Smooth muscle cell (in vitro differentiated cells): ENCODE results near the gene LRRTM1. TPM values are rescaled to one million over a fixed set of nuclear protein-coding genes. Genes with fewer than 3 reads are reported as not detected.
A peak's percentile ranks its signal among the peaks of the same experiment; 100 is the strongest.

Experiments
- DNase-seq: peaks from one replicate; lab custom pipeline; 2025; ENCODE audit not compliant: unreplicated experiment; lab: John Stamatoyannopoulos, UW
- H2AFZ ChIP-seq: fragments of 200-600 bp; sonication (generic); 2 replicates; pipeline ENCODE4 v1.6.0; 2016; ENCODE audit warnings: antibody characterized with exemption, low read depth, mild to moderate bottlenecking
- H3F3A ChIP-seq: fragments of 200-600 bp; sonication (generic); 2 replicates; pipeline ENCODE4 v1.6.0; 2017; ENCODE audit warnings: antibody characterized with exemption, low read depth
- H3K27ac ChIP-seq: fragments of 200-600 bp; sonication (generic); 2 replicates; pipeline ENCODE4 v1.5.1; 2016; ENCODE audit warnings: low read depth, mild to moderate bottlenecking
- H3K27me3 ChIP-seq: fragments of 200-600 bp; sonication (generic); 2 replicates; pipeline ENCODE4 v1.6.1; 2016; ENCODE audit warnings: low read depth, mild to moderate bottlenecking
- H3K36me3 ChIP-seq: fragments of 200-600 bp; sonication (generic); 2 replicates; pipeline ENCODE4 v1.5.1; 2016; ENCODE audit warnings: low read depth
- H3K4me1 ChIP-seq: fragments of 200-600 bp; sonication (generic); 2 replicates; pipeline ENCODE4 v1.5.1; 2016; ENCODE audit warnings: low read depth
- H3K4me2 ChIP-seq: fragments of 200-600 bp; sonication (generic); 2 replicates; pipeline ENCODE4 v1.6.0; 2016; ENCODE audit warnings: mild to moderate bottlenecking
- H3K4me3 ChIP-seq: fragments of 200-600 bp; sonication (generic); 2 replicates; pipeline ENCODE4 v1.5.1; 2016; ENCODE audit warnings: mild to moderate bottlenecking
- H3K79me2 ChIP-seq: fragments of 200-600 bp; sonication (generic); 2 replicates; pipeline ENCODE4 v1.6.0; 2016; ENCODE audit warnings: low read depth, mild to moderate bottlenecking
- H3K9ac ChIP-seq: fragments of 200-600 bp; sonication (generic); 2 replicates; pipeline ENCODE4 v1.6.0; 2016; ENCODE audit warnings: low read depth
- H3K9me3 ChIP-seq: fragments of 200-600 bp; sonication (generic); replicated peaks from 2 replicates; pipeline ENCODE4 v1.5.1; 2016; ENCODE audit warnings: low read depth
- H4K20me1 ChIP-seq: fragments of 200-600 bp; sonication (generic); 2 replicates; pipeline ENCODE4 v1.6.0; 2016; ENCODE audit warnings: low read depth
- WGBS: methylation state at CpG from one replicate; pipeline ENCODE4 v1.1.7; 2016; ENCODE audit warnings: low lambda C conversion rate; 5-methylcytosine and 5-hydroxymethylcytosine counted together
- polyA plus RNA-seq: library from polyadenylated mRNA; unstranded; fragments of >200 nt; fragmentation: Nextera tagmentation; extraction: Ambion mirVana; gene quantifications from 2 replicates; pipeline ENCODE4 v1.2.1, GENCODE V29; 2016
- total RNA-seq: library from RNA; depleted of rRNA; stranded (reverse); fragments of >200 nt; gene quantifications from 2 replicates; pipeline ENCODE4 v1.2.3, GENCODE V29; 2014
- TF ChIP-seq, protein P1 (sequence below): fragments of 200-600 bp; sonication (generic); IDR thresholded peaks from 2 replicates; pipeline ENCODE4 v1.5.1; 2017; ENCODE audit warnings: borderline replicate concordance, mild to moderate bottlenecking, antibody characterized with exemption; ENCODE audit not compliant: insufficient read depth, poor library complexity, severe bottlenecking

Gene LRRTM1
- total and polyA plus RNA-seq, 2 experiments from 2014 or later: 7.4 to 17.7 TPM

DNA sequence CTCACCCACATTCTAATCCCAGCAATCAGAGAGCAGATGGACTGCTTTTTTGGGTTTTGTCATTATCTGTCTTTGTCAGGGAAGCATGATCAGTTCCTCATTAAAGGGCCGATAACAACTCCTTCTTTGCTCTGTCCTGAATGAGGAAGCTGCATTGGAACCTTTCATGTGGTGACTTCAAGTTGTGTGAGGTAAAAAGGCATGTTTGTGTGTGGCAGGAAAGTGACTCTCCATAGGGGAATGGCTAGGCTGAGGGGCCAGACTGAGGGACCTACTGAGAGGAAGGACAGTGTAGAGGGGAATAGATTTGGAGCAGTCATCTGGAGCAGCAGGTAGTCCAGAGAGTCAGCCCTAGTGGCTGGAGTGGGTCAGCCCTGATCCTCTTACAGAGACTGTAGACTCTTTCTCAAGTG lies 23.6 kb upstream of the LRRTM1 start:
- Histone ChIP-seq H3F3A (no peaks in the 10 kb centered on the region), H3K4me2 (no peak overlapping the region), H3K4me3 (no peak overlapping the region), H3K36me3 (no peaks in the 10 kb centered on the region), H3K27me3 (peaks cover 24% of the 10 kb centered on the region), H3K9me3 (no peaks in the 10 kb centered on the region), H4K20me1 (no peaks in the 10 kb centered on the region), H3K79me2 (no peaks in the 10 kb centered on the region), H2AFZ (peak overlapping the region; percentile 17), H3K27ac (no peak overlapping the region), H3K9ac (no peak overlapping the region), H3K4me1 (peaks cover 23% of the 10 kb centered on the region)
- 22% methylated on average over 1 of the region's 1 CpG for WGBS
- DNase-seq: no peak
- TF ChIP-seq, protein P1, sequence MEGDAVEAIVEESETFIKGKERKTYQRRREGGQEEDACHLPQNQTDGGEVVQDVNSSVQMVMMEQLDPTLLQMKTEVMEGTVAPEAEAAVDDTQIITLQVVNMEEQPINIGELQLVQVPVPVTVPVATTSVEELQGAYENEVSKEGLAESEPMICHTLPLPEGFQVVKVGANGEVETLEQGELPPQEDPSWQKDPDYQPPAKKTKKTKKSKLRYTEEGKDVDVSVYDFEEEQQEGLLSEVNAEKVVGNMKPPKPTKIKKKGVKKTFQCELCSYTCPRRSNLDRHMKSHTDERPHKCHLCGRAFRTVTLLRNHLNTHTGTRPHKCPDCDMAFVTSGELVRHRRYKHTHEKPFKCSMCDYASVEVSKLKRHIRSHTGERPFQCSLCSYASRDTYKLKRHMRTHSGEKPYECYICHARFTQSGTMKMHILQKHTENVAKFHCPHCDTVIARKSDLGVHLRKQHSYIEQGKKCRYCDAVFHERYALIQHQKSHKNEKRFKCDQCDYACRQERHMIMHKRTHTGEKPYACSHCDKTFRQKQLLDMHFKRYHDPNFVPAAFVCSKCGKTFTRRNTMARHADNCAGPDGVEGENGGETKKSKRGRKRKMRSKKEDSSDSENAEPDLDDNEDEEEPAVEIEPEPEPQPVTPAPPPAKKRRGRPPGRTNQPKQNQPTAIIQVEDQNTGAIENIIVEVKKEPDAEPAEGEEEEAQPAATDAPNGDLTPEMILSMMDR: no peak

DNA sequence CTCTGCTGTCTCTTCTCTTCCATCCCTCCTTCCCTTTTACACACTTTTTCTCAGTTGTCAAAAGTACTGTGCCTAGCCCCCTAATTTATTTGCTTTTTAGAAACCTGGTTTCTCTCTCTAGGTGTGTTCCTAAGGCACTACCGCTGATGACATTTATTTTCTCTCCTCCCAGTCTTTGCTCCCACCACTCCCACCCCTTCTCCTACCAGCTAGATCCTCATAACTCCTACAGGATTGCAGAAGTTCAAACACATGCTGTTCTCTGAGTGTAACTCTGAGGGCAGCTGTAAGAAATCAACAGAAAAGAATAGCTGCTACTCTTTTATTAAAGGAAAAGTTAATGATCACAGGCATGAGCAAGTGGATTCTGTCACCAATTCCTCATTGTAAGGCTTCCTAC lies 22.3 kb upstream of the LRRTM1 start:
- WGBS: 59% methylated on average over 1 of the region's 1 CpG
- no peak overlapping the region for H3K4me3 ChIP-seq

DNA sequence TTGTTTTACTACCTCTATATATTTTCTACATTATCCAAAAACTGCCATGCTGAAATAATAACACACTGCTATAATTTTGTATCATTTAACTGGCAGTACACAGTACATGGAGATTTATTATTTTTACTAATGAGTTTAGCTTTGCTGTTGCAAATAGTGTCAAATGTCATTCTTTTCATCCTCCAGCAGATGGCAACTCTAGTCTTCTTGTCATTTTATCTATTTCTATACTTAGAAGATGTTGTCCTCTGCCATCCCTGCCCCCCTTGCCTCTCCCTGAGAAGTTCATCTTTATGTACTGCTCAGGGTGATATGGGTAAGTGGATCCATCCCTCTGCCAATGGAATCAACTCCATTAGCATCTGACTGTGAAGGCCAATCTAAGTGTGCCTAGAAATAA lies 21.7 kb upstream of the LRRTM1 start:
- no peaks in the 10 kb centered on the region for H3K9me3 ChIP-seq
- H3F3A ChIP-seq: no peaks in the 10 kb centered on the region
- TF ChIP-seq, protein P1: peak; percentile 57
- no peaks in the 10 kb centered on the region for H4K20me1 ChIP-seq
- H3K79me2 ChIP-seq: no peaks in the 10 kb centered on the region
- peaks cover 40% of the 10 kb centered on the region for H3K27me3 ChIP-seq
- DNase-seq: no peak
- H2AFZ ChIP-seq: no peak overlapping the region
- no peak overlapping the region for H3K9ac ChIP-seq
- peaks cover 32% of the 10 kb centered on the region for H3K4me1 ChIP-seq
- H3K36me3 ChIP-seq: no peaks in the 10 kb centered on the region
- no peak overlapping the region for H3K4me3 ChIP-seq
- H3K4me2 ChIP-seq: no peak overlapping the region
- no peak overlapping the region for H3K27ac ChIP-seq

More for the DNA sequence above, 22.3 kb upstream of the LRRTM1 start:
- Histone ChIP-seq H3K9ac (no peak overlapping the region), H3K4me1 (peaks cover 26% of the 10 kb centered on the region), H3K79me2 (no peaks in the 10 kb centered on the region), H3F3A (no peaks in the 10 kb centered on the region), H3K27me3 (peaks cover 35% of the 10 kb centered on the region), H3K4me2 (no peak overlapping the region), H4K20me1 (no peaks in the 10 kb centered on the region), H3K27ac (no peak overlapping the region), H2AFZ (no peak overlapping the region), H3K9me3 (no peaks in the 10 kb centered on the region), H3K36me3 (no peaks in the 10 kb centered on the region)
- no peak for DNase-seq
- TF ChIP-seq, protein P1: no peak

DNA sequence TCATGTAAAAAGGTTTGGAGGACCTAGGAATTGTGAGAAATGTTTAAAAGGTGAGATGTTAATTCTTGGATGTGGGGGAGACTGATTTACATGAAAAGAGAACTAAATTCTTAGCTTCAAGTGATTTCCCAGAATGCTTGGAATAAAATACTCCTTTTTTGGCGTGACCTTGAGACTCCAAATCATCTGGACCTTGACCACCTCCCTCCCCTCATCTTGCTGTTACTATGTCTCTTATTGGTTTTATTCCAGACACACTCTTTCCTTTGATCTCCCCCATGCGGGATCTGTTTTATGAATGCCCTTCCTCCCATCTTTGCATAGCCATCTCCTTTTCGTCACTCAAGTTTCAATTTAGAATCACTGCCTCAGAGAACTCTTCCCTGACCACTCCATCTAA lies 20.0 kb upstream of the LRRTM1 start:
- H3K4me3 ChIP-seq: no peak overlapping the region
- DNase-seq: no peak
- no peak overlapping the region for H2AFZ ChIP-seq
- WGBS: 35% methylated on average over 3 of the region's 3 CpGs
- no peaks in the 10 kb centered on the region for H3K79me2 ChIP-seq
- no peaks in the 10 kb centered on the region for H3K36me3 ChIP-seq
- peaks cover 46% of the 10 kb centered on the region for H3K27me3 ChIP-seq
- H3K27ac ChIP-seq: no peak overlapping the region
- peaks cover 32% of the 10 kb centered on the region for H3K4me1 ChIP-seq
- TF ChIP-seq, protein P1: no peak
- no peaks in the 10 kb centered on the region for H3K9me3 ChIP-seq
- no peak overlapping the region for H3K9ac ChIP-seq
- H3K4me2 ChIP-seq: no peak overlapping the region
- no peaks in the 10 kb centered on the region for H4K20me1 ChIP-seq
- no peaks in the 10 kb centered on the region for H3F3A ChIP-seq
